GM13977 (cell line): ENCODE measurements around the gene OST4.
"Not testable (repeated sequence)": the region's sequence is repeated elsewhere in the genome, so short reads cannot be mapped to it uniquely, and the experiment has no call there.

Source experiments
- DNase-seq: peaks from one replicate; pipeline ENCODE4 v3.0.0; 2012; ENCODE audit warnings: low spot score
- in situ Hi-C: fragments of 300-500 bp; cut with MboI; formaldehyde crosslinking; loops from one replicate; pipeline ENCODE4 v1.12.0; 2022; ENCODE audit warnings: low sequenced_read_pairs, low pct_unique_long_range_greater_than_20kb, mixed read lengths, inconsistent platforms; ENCODE audit not compliant: unreplicated experiment
- TF ChIP-seq, protein P1 (sequence below): IDR thresholded peaks from 2 replicates; pipeline ENCODE4 v1.5.1; 2012; ENCODE audit warnings: mild to moderate bottlenecking, control low read depth; ENCODE audit not compliant: insufficient read depth; ENCODE audit errors: extremely low read depth, missing control alignments

OST4 gene

DNA sequence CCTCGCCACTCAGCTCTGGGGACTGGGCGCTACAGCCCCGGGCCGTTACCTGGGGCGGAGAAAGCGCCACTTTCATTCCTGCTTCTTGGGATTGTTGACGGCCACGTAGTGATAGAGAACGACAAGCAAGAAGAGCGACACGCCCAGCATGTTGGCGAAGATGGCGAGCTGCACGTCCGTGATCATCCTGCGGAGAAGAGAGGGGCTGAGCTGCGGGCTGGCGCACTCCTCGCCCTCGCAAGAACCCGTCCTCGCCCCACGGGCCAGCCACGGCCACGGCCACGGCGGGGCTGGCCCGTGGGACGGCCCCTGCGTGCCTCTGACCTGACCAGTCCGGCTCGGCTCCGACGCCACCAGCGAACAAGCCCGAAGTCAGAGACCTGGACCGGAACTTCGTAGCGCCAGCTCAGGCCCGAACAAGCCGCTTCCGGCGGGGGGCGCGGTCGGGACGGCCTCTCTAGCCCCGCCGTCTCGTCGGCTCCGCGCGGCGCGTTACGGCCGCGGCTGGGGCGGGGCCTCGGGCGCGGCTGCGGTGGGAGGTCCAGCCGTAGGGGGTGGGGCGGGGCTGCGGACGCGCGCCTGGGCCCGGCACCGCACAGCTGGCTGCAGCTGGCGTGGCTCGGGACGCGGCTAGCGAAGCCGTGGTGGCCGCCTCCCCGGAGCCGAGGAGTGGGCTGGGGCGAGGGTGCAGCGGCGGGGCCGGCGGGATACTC, at the start of gene OST4:
Gene OST4, minus strand, starts transcription at position 378 of the 713 bp plus-strand sequence.
- in situ Hi-C loops: no loop called here
- DNase-seq: peak; percentile 99
- TF ChIP-seq, protein P1, sequence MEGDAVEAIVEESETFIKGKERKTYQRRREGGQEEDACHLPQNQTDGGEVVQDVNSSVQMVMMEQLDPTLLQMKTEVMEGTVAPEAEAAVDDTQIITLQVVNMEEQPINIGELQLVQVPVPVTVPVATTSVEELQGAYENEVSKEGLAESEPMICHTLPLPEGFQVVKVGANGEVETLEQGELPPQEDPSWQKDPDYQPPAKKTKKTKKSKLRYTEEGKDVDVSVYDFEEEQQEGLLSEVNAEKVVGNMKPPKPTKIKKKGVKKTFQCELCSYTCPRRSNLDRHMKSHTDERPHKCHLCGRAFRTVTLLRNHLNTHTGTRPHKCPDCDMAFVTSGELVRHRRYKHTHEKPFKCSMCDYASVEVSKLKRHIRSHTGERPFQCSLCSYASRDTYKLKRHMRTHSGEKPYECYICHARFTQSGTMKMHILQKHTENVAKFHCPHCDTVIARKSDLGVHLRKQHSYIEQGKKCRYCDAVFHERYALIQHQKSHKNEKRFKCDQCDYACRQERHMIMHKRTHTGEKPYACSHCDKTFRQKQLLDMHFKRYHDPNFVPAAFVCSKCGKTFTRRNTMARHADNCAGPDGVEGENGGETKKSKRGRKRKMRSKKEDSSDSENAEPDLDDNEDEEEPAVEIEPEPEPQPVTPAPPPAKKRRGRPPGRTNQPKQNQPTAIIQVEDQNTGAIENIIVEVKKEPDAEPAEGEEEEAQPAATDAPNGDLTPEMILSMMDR: no peak

DNA sequence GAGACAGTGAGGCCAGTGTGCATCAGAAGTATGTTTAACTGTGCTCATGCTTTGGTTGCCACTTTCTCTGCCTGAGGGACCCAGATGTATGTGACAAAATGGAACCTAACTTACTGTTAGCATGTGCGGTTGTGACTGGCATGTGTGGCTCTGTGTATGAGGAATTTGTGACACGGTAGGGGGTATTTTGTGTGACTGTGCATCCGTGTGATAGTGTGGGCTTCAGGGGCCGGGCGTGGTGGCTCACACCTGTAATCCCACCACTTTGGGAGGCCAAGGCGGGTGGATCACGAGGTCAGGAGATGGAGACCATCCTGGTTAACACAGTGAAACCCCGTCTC, 47.8 kb upstream of the OST4 start:
- DNase-seq, in situ Hi-C loops: not testable (repeated sequence)

DNA sequence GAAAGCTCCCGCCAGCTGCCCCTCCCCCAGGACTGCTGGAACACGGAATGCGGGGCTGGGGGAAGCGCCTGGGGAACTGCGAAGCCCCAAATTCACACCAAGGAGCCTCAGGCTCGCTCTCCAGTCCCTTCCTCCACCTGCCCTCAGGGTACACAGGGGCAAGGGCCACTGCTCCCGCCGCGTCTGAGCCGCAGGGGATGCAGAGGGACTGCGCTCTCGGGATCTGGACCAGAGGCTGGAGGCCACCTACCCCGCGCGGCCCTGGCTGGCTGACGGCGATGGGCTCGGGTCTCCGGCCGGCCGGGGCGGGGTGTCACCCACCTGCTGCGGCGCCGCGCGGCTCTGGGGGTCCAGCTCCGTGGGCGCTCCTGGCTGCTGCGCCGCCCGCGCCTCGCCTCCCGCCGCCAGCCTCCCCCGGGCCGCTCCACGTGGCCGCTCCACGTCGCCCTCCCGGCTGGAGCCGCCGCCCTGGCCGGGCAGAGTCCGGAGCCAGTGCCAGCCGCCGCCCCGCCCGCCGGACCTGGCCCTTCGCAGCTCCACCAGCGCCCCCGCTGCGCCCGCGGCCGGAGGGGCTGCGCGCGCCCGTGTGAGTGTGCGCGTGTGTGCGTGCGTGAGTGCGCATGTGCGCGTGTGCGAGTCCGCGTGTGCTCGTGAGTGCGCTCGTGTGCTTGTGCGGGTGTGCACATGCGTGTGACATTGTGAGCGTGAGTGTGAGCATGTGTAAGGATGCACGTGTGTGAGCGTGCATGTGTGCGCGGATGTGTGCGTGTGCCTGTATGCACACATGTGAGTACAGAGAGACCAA, 47.3 kb upstream of the OST4 start, which contains the start of gene CGREF1:
Gene CGREF1, minus strand, starts transcription at position 604 of the 805 bp plus-strand sequence. CDS start 14,762 bp downstream, outside the sequence.
- peak; percentile 54 for DNase-seq
- in situ Hi-C loops: no loop called here
- TF ChIP-seq, protein P1: no peak

DNA sequence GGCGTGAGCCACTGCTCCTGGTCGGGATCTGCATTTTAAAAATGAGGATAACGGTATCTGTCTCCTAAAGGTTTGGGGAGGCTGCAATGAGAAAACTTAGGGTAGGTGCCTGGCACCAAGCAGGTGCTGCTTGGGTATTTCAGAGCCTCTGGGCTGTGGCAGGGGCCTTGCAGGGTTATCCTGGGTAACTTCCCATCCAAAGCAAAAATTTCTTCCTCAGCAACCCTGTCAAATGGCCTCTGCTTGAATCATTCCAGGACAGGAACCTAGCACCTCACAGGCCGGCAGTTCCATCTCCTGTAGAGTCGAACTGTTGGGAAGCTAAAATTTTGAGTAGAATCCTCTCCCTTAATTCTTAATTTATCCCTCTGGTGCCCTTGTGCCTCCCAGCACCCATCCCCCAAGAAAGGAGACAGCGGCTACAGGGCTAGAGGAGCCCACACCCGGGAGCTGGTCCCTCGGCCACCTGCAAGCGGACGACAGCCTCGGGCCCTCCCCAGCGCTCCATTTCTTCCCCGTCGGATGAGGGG, 46.6 kb upstream of the OST4 start:
- in situ Hi-C loops: no loop called here
- TF ChIP-seq, protein P1: no peak
- no peak for DNase-seq

DNA sequence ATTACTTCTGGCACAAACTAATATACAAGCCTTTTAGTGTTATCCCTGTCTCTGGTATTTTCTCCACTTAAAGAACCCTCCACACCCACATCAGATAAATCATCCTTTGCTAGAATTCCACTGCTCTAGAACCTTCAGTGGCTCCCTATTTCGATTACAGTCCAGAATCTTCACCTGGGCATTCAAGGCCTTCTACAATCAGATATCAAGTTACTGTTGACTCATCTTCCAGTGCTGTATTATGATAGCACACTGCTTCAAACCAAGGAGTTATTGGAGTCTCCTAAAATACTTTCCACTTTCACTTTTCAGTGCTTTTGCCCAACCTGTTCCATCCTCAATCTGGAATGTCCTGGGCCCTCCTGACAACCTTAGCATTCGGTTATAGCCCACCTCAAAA, 44.1 kb upstream of the OST4 start:
- TF ChIP-seq, protein P1: no peak
- in situ Hi-C loops: no loop called here
- no peak for DNase-seq

DNA sequence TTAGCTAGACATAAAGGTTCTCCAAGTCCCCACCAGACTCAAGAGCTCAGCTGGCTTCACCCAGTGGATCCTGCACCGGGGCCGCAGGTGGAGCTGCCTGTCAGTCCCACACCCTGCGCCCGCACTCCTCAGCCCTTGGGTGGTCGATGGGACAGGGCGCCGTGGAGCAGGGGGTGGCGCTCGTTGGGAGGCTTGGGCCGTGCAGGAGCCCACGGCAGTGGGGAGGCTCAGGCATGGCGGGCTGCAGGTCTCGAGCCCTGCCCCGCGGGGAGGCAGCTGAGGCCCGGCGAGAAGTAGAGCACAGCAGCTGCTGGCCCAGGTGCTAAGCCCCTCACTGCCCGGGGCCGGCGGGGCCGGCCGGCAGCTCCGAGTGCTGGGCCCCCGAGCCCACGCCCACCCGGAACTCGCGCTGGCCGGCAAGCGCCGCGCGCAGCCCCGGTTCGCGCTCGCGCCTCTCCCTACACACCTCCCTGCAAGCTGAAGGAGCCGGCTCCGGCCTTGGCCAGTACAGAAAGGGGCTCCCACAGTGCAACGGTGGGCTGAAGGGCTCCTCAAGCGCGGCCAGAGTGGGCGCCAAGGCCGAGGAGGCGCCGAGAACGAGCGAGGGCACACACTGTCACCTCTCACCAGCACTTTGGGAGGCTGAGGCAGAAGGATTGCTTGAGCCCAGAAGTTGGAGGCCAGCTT, 40.1 kb upstream of the OST4 start:
- in situ Hi-C loops, DNase-seq: not testable (repeated sequence)

DNA sequence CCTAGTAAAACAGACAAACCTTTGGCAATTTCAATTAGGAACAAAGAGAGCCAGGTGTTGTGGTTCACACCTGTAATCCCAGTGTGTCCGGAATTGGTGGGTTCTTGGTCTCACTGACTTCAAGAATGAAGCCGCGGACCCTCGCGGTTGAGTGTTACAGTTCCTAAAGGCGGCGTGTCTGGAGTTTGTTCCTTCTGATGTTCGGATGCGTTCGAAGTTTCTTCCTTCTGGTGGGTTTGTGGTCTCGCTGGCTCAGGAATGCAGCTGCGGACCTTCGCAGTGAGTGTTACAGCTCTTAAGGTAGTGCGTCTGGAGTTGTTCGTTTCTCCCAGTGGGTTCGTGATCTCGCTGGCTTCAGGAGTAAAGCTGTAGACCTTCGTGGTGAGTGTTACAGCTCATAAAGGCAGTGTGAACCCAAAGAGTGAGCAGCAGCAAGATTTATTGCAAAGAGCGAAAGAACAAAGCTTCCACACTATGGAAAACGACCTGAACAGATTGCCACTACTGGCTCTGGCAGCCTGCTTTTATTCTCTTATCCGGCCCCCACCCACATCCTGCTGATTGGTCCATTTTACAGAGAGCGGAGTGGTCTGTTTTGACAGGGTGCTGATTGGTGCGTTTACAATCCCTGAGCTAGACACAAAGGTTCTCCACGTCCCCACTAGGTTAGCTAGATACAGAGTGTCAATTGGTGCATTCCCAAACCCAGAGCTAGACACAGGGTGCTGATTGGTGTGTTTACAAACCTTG, 39.3 kb upstream of the OST4 start:
- in situ Hi-C loops: not testable (repeated sequence)

More for the DNA sequence above, 39.3 kb upstream of the OST4 start:
- not testable (repeated sequence) for DNase-seq
